GM18507 (cell line): ENCODE results near the gene RANBP17.

ENCODE experiments used
- DNase-seq: peaks from one replicate; pipeline ENCODE4 v3.0.0; 2011; ENCODE audit warnings: low read depth; ENCODE audit not compliant: insufficient read length; ENCODE audit errors: extremely low spot score
- FAIRE-seq: peaks from 2 replicates; lab custom pipeline; 2011; peaks lifted over from hg19 to GRCh38; lab: Jason Lieb, UNC

RANBP17 gene

GRCh38 chr5:171192111-171192510, 330.3 kb downstream of the RANBP17 start:
- DNase-seq = no peak

DNA sequence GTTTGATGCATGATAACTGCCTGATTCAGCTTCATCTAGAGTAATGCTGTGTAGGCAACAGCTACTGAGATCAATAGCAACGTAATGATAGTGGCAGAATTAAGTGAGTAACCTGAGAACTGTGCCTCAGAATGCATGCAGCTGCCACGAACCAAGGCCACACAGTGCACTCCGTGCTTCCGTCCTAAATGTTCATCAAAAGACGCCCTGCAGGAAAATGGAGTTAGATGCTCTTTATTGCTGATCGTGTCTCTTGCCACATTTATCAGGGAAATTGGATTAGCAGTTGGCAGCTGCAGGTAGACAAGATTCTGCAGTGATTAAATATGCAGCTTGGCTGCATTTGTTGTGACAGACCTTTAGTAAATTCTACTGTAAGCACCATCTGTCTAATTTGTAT, 339.5 kb downstream of the RANBP17 start:
- no peak for DNase-seq

More at GRCh38 chr5:171192111-171192510, 330.3 kb downstream of the RANBP17 start:
- no peak for FAIRE-seq

DNA sequence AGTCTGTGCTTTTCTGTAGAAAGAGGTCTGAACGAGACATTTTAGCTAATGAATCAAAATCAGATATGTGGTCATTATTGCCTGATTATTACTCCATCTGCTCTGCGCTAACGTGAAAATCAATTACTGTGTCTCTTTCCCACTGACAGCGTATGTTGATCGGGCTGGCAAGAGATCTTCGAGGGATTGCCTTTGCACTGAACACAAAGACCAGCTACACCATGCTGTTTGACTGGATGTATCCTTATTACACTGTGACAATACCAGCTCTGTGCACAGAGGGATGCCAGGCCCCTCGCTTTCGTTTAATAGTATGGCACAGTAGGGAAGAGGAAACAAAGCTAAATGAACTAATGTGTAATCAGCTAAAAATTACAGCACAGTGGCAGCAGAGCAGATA, 343.6 kb downstream of the RANBP17 start:
- no peak for DNase-seq
- no peak for FAIRE-seq

More for the DNA sequence above, 339.5 kb downstream of the RANBP17 start:
- no peak for FAIRE-seq

- FAIRE-seq (peak; percentile 64), DNase-seq (no peak)
Observed at GRCh38 chr5:171207256-171207847, 345.5 kb downstream of the RANBP17 start.

DNA sequence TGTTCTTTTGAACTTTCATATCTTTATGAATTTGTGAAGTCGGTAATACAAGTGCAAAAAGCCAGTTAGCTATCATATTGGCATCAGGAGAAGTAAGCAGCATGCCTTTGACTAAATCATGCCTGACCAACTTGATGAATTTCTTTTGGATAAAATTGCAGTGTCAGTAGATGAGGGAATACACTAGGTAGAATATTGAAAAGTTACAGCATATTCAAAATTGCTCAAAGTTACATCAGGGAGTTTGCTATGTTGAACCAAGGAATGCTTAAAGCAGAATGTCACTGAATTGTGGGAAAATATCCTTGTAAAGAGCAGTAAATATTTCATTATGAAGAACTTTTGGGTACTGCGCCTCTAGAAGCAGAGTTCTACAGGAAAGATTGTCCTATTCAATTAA, 360.1 kb downstream of the RANBP17 start:
- no peak for DNase-seq
- FAIRE-seq = no peak

DNA sequence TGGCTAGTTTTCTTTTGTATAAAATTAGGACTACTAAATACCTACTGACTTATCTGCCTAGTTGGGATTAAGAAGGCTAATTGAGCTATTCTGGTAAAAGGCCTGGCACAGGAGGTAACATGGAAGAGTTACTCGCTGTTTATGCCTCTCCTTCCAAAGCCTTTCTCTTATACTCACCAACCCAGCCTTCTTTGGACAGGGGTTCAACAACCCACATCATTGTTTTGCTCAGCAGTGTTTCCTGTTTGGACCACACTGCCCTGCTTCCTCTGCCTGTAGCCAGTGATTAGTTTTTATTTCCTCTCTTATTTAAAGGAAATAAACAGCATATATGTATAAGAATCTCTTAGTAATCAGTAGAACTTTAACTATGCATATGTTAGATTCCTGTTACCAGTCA, 362.1 kb downstream of the RANBP17 start:
- DNase-seq (no peak), FAIRE-seq (no peak)

GRCh38 chr5:171226096-171226754, 364.4 kb downstream of the RANBP17 start:
- DNase-seq = no peak
- no peak for FAIRE-seq

DNA sequence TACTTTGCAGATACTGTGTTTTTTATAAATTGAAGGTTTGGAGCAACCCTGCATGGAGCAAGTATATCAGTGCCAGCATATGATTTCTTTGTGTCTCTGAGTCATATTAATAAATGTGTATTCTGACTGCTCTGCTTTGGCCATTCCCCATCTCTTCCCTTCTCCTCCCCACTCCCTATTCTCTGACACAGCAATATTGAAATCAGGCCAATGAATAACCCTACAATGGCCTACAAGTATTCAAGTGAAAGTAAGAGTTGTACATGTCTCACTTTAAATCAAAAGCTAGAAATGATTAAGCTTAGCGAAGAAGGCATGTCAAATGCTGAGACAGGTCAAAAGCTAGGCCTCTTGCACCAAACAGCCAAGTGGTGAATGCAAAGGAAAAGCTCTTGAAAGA, 365.0 kb downstream of the RANBP17 start:
- FAIRE-seq = peak; percentile 57
- no peak for DNase-seq

DNA sequence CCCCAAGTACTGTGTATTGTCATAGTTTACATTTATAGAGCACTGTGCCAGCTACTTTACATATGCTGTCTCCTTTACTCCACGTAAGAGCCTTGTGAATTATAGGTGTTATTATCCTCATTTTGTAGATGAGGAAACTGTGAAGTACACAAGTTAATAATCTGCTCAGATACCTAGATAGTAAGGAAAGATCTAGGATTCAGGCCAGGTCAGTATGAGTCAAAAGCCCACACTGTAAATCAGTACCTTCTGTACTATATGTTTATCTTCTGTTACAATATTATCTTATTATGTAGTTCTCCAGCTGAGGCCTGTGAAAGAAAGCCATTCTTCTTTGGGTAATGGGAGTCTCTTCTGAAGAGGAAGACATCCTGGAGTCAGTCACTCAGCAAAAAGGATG, 374.8 kb downstream of the RANBP17 start:
- no peak for DNase-seq
- FAIRE-seq = no peak

GRCh38 chr5:171242521-171242920, 380.7 kb downstream of the RANBP17 start:
- FAIRE-seq (no peak), DNase-seq (no peak)

DNA sequence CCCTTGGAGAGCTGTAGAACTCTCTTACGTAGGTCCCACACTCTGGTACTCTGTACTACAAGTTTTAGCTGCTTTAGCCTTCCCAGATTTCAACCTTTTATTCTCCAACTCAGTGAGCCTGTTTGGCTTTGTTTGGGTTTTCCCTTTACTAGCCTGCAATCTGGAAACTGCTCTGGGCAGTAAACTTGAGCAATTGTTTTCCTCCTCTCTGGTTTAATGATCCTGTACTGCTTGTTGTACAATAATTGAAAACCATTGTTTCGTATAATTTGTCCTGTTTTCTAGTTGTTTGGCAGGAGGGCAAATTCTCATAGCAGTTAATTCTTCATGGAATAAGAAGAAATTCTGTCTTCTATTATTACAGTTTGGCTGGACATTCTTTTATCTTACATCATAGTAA, 384.4 kb downstream of the RANBP17 start:
- no peak for FAIRE-seq
- DNase-seq = no peak

GRCh38 chr5:171249460-171249859, 387.6 kb downstream of the RANBP17 start:
- FAIRE-seq = no peak

GRCh38 chr5:171250738-171251137, 388.9 kb downstream of the RANBP17 start:
- DNase-seq = no peak
- no peak for FAIRE-seq

More at GRCh38 chr5:171249460-171249859, 387.6 kb downstream of the RANBP17 start:
- DNase-seq = no peak

- DNase-seq (no peak), FAIRE-seq (no peak)
Observed at GRCh38 chr5:171251519-171251918, 389.7 kb downstream of the RANBP17 start.

DNA sequence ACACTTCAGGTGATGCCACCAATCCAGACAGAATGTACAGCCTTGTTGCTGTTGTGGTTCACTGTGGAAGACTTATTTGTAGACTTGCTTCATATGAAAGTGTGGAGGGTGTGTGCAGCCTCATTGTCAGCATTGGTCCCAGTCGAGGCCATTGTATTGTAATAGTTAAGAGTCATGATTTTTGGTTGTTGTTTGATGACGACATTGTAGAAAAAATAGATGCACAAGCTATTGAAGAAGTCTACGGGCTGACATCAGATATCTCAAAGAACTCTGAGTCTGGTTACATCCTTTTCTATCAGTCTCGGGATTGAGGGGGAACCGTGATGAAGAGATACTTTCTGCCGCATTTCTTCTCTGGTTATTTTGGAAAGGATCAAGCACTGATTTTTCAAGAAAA, 390.9 kb downstream of the RANBP17 start:
- FAIRE-seq (no peak), DNase-seq (no peak)

- DNase-seq (no peak), FAIRE-seq (no peak)
Observed at GRCh38 chr5:171258737-171259415, 397.1 kb downstream of the RANBP17 start.

GRCh38 chr5:171261361-171261760, 399.5 kb downstream of the RANBP17 start:
- DNase-seq (no peak), FAIRE-seq (no peak)

- DNase-seq (no peak), FAIRE-seq (no peak)
Observed at GRCh38 chr5:171261904-171262303, 400.1 kb downstream of the RANBP17 start.

DNA sequence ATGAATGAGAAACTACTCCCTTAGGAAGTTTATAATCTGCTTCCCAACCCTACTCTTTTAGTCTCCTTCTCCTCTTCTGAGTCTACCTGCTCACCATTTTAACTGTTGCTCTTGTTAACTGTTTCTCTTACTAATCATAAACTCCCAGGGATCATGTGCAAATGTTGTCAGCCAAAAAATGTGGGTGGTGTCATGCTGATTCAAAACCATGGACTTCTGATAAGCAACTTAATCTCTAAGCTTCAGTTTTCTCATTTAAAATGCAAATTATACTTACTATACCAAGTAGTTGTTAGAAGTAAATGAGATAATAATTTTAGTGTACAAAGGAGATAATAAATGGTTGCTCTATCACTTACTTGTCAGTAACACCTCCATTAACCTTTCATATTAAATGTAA, 401.4 kb downstream of the RANBP17 start:
- FAIRE-seq (no peak), DNase-seq (no peak)

DNA sequence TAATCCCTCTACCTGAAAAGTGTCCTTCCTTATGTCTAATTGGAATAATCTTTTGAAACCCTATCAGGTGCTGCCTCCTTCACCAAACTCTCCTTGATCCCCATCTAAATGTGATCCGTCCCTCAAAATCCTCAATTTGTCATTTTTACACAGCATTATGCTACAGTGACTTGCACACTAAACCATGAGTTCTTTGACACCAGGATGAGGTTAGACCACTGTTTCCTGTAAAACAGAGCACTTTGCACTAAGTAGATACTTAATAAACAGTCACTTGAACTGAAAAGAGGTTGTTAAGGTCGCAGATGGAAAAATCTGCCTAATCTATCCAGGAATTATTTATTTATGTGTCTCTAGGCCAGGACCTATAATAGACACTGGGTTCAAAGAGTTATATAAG, 403.0 kb downstream of the RANBP17 start:
- DNase-seq (no peak), FAIRE-seq (no peak)
